Activated naive CD8-positive, alpha-beta T cell (primary cell): Measurements from ENCODE around the gene NOL9.
"Not testable (repeated sequence)": the region's sequence is repeated elsewhere in the genome, so short reads cannot be mapped to it uniquely, and the experiment has no call there.

ENCODE experiments used
- H3K27ac Mint-ChIP-seq: one replicate; pipeline ENCODE4 v1.8.0; 2021; ENCODE audit warnings: mixed read lengths
- H3K27me3 Mint-ChIP-seq: one replicate; pipeline ENCODE4 v1.8.0; 2021; ENCODE audit warnings: mixed read lengths
- H3K36me3 Mint-ChIP-seq: one replicate; pipeline ENCODE4 v1.8.0; 2021; ENCODE audit warnings: mixed read lengths
- H3K4me1 Mint-ChIP-seq: one replicate; pipeline ENCODE4 v1.8.0; 2021; ENCODE audit warnings: low read depth, mixed read lengths
- H3K4me3 Mint-ChIP-seq: one replicate; pipeline ENCODE4 v1.8.0; 2021; ENCODE audit warnings: mild to moderate bottlenecking, mixed read lengths
- H3K9me3 Mint-ChIP-seq: one replicate; pipeline ENCODE4 v1.8.0; 2021; ENCODE audit warnings: low read depth, mixed read lengths

NOL9 gene

DNA sequence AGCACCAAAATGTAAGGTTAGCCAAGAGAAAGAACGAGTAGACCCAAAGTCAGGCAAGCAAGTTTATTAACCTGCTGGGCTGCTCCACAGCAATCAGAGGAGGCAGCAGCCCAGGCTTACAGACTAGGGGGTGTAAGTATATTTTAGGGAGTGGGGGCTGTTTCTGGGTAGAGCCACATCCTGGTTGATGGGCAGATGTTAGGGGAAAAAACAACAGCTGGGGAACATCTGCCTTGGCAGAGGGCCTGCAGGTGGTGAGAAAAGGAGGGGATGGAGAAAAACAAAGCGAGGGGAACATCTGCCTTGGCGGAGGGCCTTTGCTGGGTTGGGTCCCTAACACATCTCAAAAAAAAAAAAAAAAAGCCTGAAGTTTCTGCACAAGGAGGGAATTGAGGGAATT, 15.8 kb upstream of the NOL9 start:
- Mint-ChIP-seq H3K4me3 (no peak overlapping the region), H3K4me1 (no peaks in the 10 kb centered on the region)

GRCh38 chr1:6569033-6569432, 14.7 kb upstream of the NOL9 start:
- Mint-ChIP-seq H3K27ac (no peak overlapping the region), H3K9me3 (no peaks in the 10 kb centered on the region), H3K27me3 (no peaks in the 10 kb centered on the region), H3K36me3 (no peaks in the 10 kb centered on the region), H3K4me3 (no peak overlapping the region), H3K4me1 (no peaks in the 10 kb centered on the region)

More for the DNA sequence above, 15.8 kb upstream of the NOL9 start:
- Mint-ChIP-seq H3K9me3 (no peaks in the 10 kb centered on the region), H3K27ac (no peak overlapping the region), H3K27me3 (no peaks in the 10 kb centered on the region), H3K36me3 (no peaks in the 10 kb centered on the region)

GRCh38 chr1:6560267-6560666, 6.0 kb upstream of the NOL9 start:
- Mint-ChIP-seq H3K36me3 (no peaks in the 10 kb centered on the region), H3K4me1 (peaks cover 2% of the 10 kb centered on the region), H3K27ac (no peak overlapping the region), H3K9me3 (no peaks in the 10 kb centered on the region), H3K4me3 (no peak overlapping the region), H3K27me3 (no peaks in the 10 kb centered on the region)

- H3K36me3 Mint-ChIP-seq, H3K9me3 Mint-ChIP-seq, H3K4me3 Mint-ChIP-seq, H3K4me1 Mint-ChIP-seq, H3K27ac Mint-ChIP-seq, H3K27me3 Mint-ChIP-seq: not testable (repeated sequence)
Observed at GRCh38 chr1:6559161-6559560, 4.8 kb upstream of the NOL9 start.

GRCh38 chr1:6557597-6557996, 3.3 kb upstream of the NOL9 start:
- H3K27ac Mint-ChIP-seq: no peak overlapping the region
- H3K27me3 Mint-ChIP-seq: no peaks in the 10 kb centered on the region
- peaks cover 13% of the 10 kb centered on the region for H3K4me1 Mint-ChIP-seq
- no peaks in the 10 kb centered on the region for H3K9me3 Mint-ChIP-seq
- no peaks in the 10 kb centered on the region for H3K36me3 Mint-ChIP-seq
- no peak overlapping the region for H3K4me3 Mint-ChIP-seq

DNA sequence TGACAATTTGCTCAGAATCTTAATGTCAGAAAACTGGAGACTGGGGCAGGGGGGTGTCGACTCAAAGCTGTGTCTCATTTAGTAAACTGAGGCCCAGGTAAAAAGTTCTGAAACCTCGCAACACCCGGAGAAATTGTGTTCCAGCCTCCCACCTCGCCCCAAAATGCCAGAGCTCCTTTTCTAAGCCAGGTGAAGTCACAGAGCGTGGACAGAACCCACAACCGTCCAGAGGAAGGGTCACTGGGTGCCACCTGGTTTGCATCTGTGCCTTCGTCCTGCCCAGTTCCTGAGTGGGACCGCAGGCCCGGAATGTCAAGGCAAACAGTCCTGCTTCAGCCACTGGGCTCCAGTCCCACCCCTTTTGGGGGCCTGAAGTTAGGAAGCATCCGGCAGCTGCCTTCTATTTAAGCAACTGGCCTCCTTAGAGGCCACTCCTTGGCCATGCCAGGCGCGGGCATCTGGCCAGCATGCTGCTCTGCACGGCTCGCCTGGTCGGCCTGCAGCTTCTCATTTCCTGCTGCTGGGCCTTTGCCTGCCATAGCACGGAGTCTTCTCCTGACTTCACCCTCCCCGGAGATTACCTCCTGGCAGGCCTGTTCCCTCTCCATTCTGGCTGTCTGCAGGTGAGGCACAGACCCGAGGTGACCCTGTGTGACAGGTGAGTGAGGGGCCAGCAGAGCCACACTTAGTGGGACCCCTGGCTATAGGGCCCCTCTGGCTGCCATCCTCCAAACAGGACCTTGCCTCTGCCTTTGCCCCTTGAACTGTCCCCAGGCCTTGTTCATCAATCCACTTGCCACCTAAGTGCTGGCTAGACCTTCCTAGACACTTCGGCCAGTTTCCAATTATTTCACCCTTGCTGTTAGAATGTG, 830 bp upstream of the NOL9 start, which contains the start of gene TAS1R1:
TSS of gene TAS1R1 (plus strand) at position 401 of the 872 bp plus-strand sequence. CDS start at position 468, 67 bp downstream.
- Mint-ChIP-seq H3K36me3 (no peaks in the 10 kb centered on the region), H3K27me3 (no peaks in the 10 kb centered on the region), H3K4me1 (peaks cover 17% of the 10 kb centered on the region), H3K4me3 (peak within 1 kb of the TSS; percentile 76), H3K9me3 (no peaks in the 10 kb centered on the region), H3K27ac (peak within 1 kb of the TSS; percentile 70)

DNA sequence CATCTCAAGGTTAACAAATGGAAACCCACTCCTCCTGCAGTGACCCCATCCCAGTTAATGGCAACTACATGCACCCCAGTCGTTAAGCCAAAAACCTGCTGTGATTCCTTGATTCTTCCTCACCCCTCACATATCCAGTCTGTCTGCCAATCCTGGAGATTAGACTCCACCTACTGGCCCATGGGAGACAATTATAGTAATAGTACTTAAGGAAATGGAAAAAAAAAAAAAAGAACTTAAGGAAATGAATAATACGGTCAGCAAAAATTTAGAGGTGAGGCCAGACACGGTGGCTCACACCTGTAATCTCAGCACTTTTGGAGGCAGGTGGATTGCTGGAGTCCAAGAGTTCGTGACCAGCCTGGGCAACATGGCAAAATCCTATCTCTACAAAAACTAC, 7.0 kb downstream of the NOL9 start:
- H3K36me3 Mint-ChIP-seq: peaks cover 13% of the 10 kb centered on the region
- no peaks in the 10 kb centered on the region for H3K27me3 Mint-ChIP-seq
- peak overlapping the region; percentile 94 for H3K27ac Mint-ChIP-seq
- H3K9me3 Mint-ChIP-seq: no peaks in the 10 kb centered on the region
- H3K4me1 Mint-ChIP-seq: peaks cover 36% of the 10 kb centered on the region
- H3K4me3 Mint-ChIP-seq: peak overlapping the region; percentile 6

DNA sequence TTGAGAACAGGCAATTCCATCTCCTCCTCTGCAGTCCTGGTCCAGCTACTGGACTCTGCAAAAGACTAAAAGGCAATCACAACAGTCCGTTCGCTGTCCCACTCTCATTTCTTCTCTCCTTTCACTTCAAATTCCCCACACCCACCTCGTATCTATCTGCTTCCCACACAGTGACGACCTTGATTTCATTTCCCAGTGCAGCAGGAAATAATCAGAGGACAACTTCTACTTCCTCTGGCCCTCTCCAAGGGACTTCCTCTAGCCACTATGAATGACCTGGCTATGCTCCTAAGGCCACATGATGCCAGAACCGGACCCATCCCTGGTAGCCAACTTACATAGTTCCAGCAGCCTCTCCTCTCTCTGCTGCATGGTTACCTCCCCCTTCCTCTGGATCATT, 8.0 kb downstream of the NOL9 start:
- Mint-ChIP-seq H3K27me3 (no peaks in the 10 kb centered on the region), H3K9me3 (no peaks in the 10 kb centered on the region), H3K36me3 (peaks cover 13% of the 10 kb centered on the region), H3K4me1 (peaks cover 32% of the 10 kb centered on the region), H3K27ac (peak overlapping the region; percentile 94), H3K4me3 (peak overlapping the region; percentile 74)

- H3K4me3 Mint-ChIP-seq: peak overlapping the region; percentile 74
- peaks cover 32% of the 10 kb centered on the region for H3K4me1 Mint-ChIP-seq
- no peaks in the 10 kb centered on the region for H3K27me3 Mint-ChIP-seq
- H3K27ac Mint-ChIP-seq: peak overlapping the region; percentile 94
- H3K36me3 Mint-ChIP-seq: peaks cover 13% of the 10 kb centered on the region
- H3K9me3 Mint-ChIP-seq: no peaks in the 10 kb centered on the region
Observed at GRCh38 chr1:6545276-6546112, 8.8 kb downstream of the NOL9 start.

- H3K36me3 Mint-ChIP-seq: peaks cover 13% of the 10 kb centered on the region
- H3K4me1 Mint-ChIP-seq: peaks cover 32% of the 10 kb centered on the region
- H3K4me3 Mint-ChIP-seq: peak overlapping the region; percentile 74
- peak overlapping the region; percentile 94 for H3K27ac Mint-ChIP-seq
- no peaks in the 10 kb centered on the region for H3K27me3 Mint-ChIP-seq
- H3K9me3 Mint-ChIP-seq: no peaks in the 10 kb centered on the region
Observed at GRCh38 chr1:6544831-6545230, 9.5 kb downstream of the NOL9 start.

- H3K4me1 Mint-ChIP-seq: no peaks in the 10 kb centered on the region
Observed at GRCh38 chr1:6538956-6539355, 15.4 kb downstream of the NOL9 start.

GRCh38 chr1:6536291-6536690, 18.0 kb downstream of the NOL9 start:
- no peak overlapping the region for H3K4me3 Mint-ChIP-seq
- H3K36me3 Mint-ChIP-seq: no peaks in the 10 kb centered on the region
- no peaks in the 10 kb centered on the region for H3K9me3 Mint-ChIP-seq
- H3K27ac Mint-ChIP-seq: no peak overlapping the region
- H3K27me3 Mint-ChIP-seq: no peaks in the 10 kb centered on the region
- no peaks in the 10 kb centered on the region for H3K4me1 Mint-ChIP-seq

More at GRCh38 chr1:6538956-6539355, 15.4 kb downstream of the NOL9 start:
- H3K27me3 Mint-ChIP-seq: no peaks in the 10 kb centered on the region
- H3K27ac Mint-ChIP-seq: peak overlapping the region; percentile 58
- H3K36me3 Mint-ChIP-seq: no peaks in the 10 kb centered on the region
- H3K9me3 Mint-ChIP-seq: no peaks in the 10 kb centered on the region
- no peak overlapping the region for H3K4me3 Mint-ChIP-seq

GRCh38 chr1:6535214-6535613, 19.1 kb downstream of the NOL9 start:
- no peaks in the 10 kb centered on the region for H3K4me1 Mint-ChIP-seq
- H3K27ac Mint-ChIP-seq: no peak overlapping the region
- no peak overlapping the region for H3K4me3 Mint-ChIP-seq
- no peaks in the 10 kb centered on the region for H3K36me3 Mint-ChIP-seq
- H3K9me3 Mint-ChIP-seq: no peaks in the 10 kb centered on the region
- no peaks in the 10 kb centered on the region for H3K27me3 Mint-ChIP-seq

GRCh38 chr1:6534248-6534822, 20.0 kb downstream of the NOL9 start:
- no peaks in the 10 kb centered on the region for H3K9me3 Mint-ChIP-seq
- H3K4me1 Mint-ChIP-seq: no peaks in the 10 kb centered on the region
- no peak overlapping the region for H3K4me3 Mint-ChIP-seq
- no peaks in the 10 kb centered on the region for H3K27me3 Mint-ChIP-seq
- no peak overlapping the region for H3K27ac Mint-ChIP-seq
- no peaks in the 10 kb centered on the region for H3K36me3 Mint-ChIP-seq

GRCh38 chr1:6531996-6532395, 22.3 kb downstream of the NOL9 start:
- Mint-ChIP-seq H3K9me3 (no peaks in the 10 kb centered on the region), H3K36me3 (peaks cover 4% of the 10 kb centered on the region), H3K4me3 (no peak overlapping the region), H3K4me1 (no peaks in the 10 kb centered on the region), H3K27me3 (no peaks in the 10 kb centered on the region), H3K27ac (no peak overlapping the region)
